ENCODE data around the gene ZDHHC7.

DNA sequence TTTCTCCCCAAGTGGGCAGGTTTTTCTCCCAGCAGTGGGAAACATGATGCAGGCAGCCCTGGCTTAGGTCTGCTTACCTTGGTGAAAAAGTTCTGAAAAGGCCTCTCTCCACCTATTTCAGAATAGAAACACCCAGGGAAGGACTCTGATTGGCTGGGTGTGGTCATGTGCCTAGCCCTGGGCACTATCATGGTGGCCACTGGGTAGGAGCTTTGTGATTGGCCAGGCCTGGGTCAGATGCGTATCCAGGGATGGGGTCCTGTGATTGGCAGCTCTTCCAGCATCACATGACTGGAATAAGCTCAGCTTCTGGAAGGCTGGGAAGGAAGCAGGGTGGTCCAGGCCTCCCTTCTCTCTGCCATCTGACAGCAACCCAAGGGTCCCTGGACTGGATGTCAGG is 53.5 kb downstream of the ZDHHC7 start:
- TF ChIP-seq, protein P1, sequence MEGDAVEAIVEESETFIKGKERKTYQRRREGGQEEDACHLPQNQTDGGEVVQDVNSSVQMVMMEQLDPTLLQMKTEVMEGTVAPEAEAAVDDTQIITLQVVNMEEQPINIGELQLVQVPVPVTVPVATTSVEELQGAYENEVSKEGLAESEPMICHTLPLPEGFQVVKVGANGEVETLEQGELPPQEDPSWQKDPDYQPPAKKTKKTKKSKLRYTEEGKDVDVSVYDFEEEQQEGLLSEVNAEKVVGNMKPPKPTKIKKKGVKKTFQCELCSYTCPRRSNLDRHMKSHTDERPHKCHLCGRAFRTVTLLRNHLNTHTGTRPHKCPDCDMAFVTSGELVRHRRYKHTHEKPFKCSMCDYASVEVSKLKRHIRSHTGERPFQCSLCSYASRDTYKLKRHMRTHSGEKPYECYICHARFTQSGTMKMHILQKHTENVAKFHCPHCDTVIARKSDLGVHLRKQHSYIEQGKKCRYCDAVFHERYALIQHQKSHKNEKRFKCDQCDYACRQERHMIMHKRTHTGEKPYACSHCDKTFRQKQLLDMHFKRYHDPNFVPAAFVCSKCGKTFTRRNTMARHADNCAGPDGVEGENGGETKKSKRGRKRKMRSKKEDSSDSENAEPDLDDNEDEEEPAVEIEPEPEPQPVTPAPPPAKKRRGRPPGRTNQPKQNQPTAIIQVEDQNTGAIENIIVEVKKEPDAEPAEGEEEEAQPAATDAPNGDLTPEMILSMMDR (IDR thresholded peaks at IDR 0.05) = no peak
- no peak for TF ChIP-seq POLR2AphosphoS5 (IDR thresholded peaks at IDR 0.05)
